HG03039 (cell line): ENCODE data around the gene BTBD3.

ENCODE experiments used
- ATAC-seq: cut with Tn5 transposase; IDR thresholded peaks from one replicate; pipeline ENCODE4 v1.9.1; 2021; ENCODE audit warnings: mild to moderate bottlenecking, moderate library complexity; ENCODE audit not compliant: unreplicated experiment

Gene BTBD3

DNA sequence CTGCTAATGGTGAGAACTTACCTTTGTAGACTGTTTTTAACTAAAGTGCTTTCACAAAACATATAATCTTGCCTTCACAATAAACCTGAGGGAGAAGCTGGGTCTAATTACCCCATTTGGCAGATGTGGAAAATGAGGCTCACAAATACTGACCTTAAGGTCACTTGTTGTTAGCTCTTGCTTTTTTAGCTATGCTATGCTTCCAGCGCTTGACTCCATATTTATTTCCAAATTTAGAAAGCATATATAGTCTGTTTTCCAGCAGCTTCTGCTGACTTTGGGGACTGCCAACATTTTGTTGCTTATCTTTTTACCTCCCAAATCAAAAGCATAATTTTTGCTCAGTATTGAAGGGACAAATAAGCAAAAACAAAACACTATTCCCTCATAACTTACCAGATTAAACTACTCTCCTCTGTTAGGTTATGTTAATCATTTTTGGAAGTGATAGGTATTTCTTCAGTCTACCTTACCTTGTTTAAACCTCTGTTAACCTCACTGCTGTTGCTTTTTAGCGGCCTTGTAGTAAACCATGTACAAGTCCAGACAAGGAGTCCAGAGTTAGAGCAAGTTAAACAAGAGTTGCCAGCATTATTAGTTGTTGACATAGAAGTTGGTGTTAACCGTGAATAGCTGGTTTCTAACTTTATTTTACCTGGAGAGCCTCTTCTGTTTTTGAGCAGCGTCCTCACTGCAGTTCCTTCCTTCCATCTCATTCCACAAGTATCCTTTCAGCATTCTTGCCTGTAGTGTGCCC is 4.9 kb upstream of the BTBD3 start:
- ATAC-seq: no peak

- ATAC-seq: no peak
Observed at GRCh38 chr20:11918391-11918845, 725 bp downstream of the BTBD3 start.

- no peak for ATAC-seq
Observed at GRCh38 chr20:11918981-11919380, 1.3 kb downstream of the BTBD3 start.

DNA sequence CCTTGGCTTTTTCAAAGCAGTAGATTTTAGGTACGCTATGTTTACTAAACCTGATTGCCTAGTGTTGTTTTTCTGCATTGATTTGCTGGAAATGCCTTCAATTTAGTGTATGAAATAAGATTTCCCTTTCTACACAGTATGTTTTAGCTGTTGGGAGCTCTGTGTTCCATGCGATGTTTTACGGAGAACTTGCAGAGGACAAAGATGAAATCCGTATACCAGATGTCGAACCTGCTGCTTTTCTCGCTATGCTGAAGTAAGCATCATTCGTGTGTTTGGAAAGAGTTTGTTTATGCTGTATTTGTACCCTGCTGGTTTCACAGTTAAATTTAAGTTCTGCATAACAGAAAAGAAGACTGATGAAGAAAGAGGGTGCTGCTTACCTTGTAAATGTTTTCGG is 1.9 kb downstream of the BTBD3 start:
- no peak for ATAC-seq

DNA sequence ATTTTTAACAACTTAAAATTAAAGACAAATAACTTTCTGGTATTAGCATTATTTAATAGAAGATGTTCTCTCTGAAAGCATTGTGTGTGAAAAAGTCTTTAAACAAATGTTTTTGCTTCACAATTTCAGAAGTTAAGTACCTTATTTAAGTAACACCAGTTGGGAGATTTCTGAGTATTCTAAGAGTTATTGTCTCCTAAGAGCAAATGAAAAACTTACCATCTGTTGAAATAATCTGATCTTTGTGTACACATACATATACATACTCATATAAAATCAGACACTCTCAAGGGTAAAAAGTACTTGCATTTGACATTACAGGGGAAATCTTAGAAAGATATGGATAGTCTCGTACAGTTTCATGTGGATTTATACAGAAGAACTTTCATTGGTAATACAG is 2.4 kb downstream of the BTBD3 start:
- no peak for ATAC-seq

DNA sequence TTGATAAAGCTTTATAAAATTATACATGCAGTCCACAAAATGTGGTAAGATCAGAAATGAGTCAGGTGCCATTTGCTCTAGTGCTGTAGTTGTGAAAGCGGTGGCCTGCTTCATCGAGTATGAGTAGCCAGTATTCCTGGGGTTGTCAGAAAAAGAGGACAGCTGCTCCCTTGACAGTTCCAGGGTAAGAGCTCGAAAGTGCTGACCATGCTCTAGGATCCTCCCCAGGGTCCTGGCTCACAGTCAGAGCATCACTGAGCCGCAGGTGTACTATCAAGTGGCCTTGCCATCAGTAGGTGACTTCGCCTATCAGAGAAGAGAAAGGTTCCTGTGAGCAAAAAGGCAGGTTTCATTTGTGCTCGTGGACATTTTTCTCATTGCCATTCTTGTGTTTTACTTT is 3.6 kb downstream of the BTBD3 start:
- no peak for ATAC-seq

GRCh38 chr20:11922561-11922960 is 4.9 kb downstream of the BTBD3 start:
- no peak for ATAC-seq

GRCh38 chr20:11924923-11925322 is 7.2 kb downstream of the BTBD3 start:
- no peak for ATAC-seq

- ATAC-seq: no peak
Observed at GRCh38 chr20:11926292-11926998, 8.8 kb downstream of the BTBD3 start.

DNA sequence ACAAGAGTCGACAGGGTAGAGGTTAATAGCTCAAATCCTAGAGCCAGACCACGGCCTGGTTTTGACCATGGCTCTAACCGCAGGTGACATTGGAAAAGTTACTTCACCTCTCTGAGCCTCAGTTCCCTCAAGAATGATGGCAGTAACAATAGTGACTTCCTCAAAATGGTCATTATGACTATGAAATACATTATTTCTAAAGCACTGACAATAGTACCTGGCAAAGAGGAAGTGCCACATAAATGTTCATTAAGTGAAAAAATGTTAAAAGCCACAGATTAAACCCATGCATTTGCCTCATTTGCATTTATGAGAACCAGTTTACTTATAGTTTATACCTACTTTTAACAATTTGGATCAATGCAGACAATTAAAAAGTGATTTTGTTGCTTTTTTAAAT is 12.3 kb downstream of the BTBD3 start:
- no peak for ATAC-seq

DNA sequence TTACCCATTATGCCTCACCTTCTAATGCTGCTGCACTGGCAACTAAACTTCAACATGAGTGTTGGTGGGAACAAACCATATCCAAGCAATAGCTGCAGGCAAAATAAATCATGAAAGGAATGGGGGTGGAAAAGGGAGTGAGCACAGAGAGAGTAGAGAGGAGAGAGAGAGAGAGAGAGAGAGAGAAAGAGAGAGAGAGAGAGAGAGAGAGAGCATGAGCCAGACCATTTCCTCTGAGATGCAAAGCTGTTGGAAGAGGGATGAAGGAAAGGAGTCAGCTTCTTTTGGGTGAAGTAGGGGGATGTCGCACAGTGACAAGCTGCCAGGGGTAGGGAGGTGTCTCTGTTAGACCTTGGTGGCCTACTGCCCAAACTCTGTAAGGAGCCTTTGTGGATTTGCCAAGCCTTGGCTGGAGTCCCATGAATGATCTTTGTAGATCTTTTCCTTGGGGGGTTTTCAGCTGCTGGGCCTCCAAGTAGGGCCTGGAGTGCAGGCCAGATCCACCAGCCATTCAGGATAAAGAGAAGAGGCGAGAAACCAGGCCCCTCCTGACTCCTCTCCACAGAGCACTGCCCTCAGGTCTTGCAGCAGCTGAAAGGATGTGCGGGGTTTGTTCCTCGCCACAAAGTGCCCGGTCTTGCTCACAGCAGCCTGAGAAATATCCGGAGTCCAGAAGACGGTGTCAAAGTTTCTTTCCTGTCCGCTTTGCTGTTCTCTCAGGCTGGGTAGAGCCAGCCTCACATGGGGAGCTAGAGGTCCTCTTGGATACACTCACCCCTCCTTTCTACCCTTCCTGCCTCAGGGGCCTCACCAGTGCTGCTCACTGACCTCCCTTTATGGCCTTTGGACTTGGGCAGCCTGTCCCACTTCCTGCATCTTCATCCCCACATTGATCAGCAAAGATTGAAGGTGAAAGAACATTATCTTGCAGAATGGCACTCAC is 17.8 kb downstream of the BTBD3 start:
- no peak for ATAC-seq

DNA sequence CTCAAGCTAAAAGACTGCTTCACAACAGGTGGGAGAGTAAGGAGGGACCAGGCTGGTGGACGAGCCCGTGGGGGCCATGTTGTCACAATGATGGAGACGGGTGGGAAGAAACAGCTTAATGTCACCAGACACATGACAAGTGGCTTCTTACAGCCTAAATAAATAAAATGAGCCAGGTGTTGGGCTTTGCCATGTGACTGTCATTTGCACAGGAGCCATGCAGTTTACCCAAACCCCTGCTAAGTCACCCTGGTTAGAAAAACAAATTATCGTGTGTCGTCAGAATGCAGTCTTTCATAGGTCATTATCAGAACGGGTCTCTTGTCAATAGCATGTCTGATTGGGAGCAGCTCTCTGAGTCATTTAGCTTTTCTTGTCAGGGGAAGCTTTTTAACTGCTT is 18.5 kb downstream of the BTBD3 start:
- no peak for ATAC-seq

DNA sequence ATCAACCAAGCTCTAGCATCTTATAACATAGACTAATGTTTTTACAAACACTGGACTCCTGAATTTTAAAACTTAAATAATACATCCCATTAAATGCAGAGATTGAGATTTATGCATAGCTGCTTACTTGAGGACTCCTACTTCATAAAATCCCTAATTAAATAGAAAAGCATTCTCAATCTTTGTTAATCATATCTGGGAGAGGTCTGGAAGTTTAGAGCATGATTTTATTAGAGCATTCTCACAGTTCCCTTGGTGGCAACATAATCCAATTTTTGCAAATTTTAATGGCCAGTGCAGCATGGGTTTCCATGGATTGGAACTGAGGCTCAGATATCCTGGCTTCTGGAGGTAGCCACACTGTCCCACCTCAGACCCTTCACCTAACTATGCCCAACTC is 19.5 kb downstream of the BTBD3 start:
- ATAC-seq: no peak

- no peak for ATAC-seq
Observed at GRCh38 chr20:11941593-11942246, 24.0 kb downstream of the BTBD3 start.

GRCh38 chr20:11943778-11944177 is 26.1 kb downstream of the BTBD3 start:
- no peak for ATAC-seq

DNA sequence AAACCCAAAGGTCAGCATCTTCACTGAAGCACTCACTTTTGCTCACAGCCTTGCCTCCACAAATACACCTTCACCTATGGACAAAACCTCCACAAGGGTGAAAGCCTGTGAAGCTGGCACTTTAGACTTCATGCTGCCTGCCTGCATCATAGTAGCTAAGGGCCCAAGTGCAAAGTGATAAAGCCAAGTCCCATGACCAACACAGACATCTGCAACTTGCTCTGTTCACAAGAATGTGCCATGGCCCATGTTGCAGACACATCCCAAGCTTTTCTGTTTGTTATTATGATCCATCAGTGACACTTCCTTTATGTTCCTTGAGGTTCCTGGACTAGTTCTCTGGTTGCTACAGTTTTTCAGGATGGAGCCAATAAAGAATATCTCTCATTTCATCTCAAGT is 31.1 kb downstream of the BTBD3 start:
- ATAC-seq: no peak

DNA sequence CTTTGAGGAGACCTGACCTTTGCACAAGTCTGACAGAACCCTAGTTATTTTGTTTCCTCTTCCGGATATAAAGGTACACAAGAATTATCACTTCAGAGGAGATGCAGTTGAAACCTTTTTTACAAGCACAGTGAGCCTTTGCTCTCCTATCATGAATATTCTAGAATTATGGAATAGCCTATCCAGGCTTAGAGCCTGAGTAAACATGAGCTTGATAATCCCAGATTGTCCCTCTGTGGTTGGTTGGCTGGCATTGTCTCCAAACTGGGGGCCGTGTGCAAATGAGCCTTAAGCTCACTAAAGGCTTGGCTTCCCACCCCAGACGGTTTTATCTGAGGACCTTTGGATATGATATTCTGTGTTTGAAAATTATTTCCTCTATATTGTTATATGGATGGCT is 32.0 kb downstream of the BTBD3 start:
- no peak for ATAC-seq

- no peak for ATAC-seq
Observed at GRCh38 chr20:11951696-11952095, 34.0 kb downstream of the BTBD3 start.

GRCh38 chr20:11952639-11953038 is 34.9 kb downstream of the BTBD3 start:
- ATAC-seq: no peak

- ATAC-seq: no peak
Observed at GRCh38 chr20:11957911-11958310, 40.2 kb downstream of the BTBD3 start.

DNA sequence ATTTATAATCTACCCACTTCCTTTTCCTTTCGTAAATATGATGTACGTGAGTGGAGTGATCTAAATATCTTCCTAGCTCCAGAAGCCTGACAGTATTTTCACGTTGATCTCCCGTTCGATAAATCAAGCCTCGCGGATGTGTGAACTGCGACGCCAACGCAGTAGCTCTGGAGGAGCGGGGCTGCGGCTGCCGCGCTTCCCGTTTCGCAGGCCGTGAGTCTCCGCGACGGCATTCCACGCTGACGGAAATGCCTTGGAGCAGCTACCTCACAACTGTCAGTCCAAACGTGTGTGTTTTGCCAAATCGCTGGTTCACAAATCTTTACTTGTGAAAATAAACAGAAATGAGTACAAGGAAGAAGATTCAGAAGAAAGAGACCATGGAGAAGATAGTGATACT is 41.2 kb downstream of the BTBD3 start:
- ATAC-seq: no peak
